Sigmoid colon (tissue), 4 donors: Measurements from ENCODE around the gene TTC21B.

Source experiments
- CTCF ChIP-seq, 4 experiments: fragments of 450-650 bp in 3 of 4; fragments of 200-600 bp in 1 of 4; IDR thresholded peaks; one replicate each; pipeline ENCODE4 v1.5.1; 2016 to 2019; ENCODE audit warnings: antibody characterized with exemption in 4 of 4, mild to moderate bottlenecking in 3 of 4, moderate library complexity in 2 of 4
- EP300 ChIP-seq, 4 donors: sonication (generic); formaldehyde crosslinking; IDR thresholded peaks; one replicate each; pipeline ENCODE4 v1.6.1; 2017; ENCODE audit warnings: antibody characterized with exemption in 4 of 4
- POLR2A ChIP-seq, 2 donors: fragments of 450-650 bp; IDR thresholded peaks; one replicate each; pipeline ENCODE4 v1.6.1; 2016; ENCODE audit warnings: antibody characterized with exemption in 2 of 2, mild to moderate bottlenecking in 2 of 2, moderate library complexity in 2 of 2
- POLR2AphosphoS5 ChIP-seq, 4 donors: sonication (generic); formaldehyde crosslinking; IDR thresholded peaks; one replicate each; pipeline ENCODE4 v1.6.1; 2017; ENCODE audit warnings: antibody characterized with exemption in 4 of 4

GRCh38 chr2:165905854-165906253, 47.7 kb downstream of the TTC21B start:
- no peak for TF ChIP-seq CTCF (IDR thresholded peaks at IDR 0.05)
- no peak for TF ChIP-seq POLR2A (IDR thresholded peaks at IDR 0.05)
- TF ChIP-seq POLR2AphosphoS5 (IDR thresholded peaks at IDR 0.05), result no peak
- no peak for TF ChIP-seq EP300 (IDR thresholded peaks at IDR 0.05)
